Measurements from ENCODE around the gene PHF2. TPM values are rescaled to one million over a fixed set of nuclear protein-coding genes. Genes with fewer than 3 reads are reported as not detected.

PHF2 gene
- polyA plus RNA-seq, 1 experiment, result 8.8 TPM

DNA sequence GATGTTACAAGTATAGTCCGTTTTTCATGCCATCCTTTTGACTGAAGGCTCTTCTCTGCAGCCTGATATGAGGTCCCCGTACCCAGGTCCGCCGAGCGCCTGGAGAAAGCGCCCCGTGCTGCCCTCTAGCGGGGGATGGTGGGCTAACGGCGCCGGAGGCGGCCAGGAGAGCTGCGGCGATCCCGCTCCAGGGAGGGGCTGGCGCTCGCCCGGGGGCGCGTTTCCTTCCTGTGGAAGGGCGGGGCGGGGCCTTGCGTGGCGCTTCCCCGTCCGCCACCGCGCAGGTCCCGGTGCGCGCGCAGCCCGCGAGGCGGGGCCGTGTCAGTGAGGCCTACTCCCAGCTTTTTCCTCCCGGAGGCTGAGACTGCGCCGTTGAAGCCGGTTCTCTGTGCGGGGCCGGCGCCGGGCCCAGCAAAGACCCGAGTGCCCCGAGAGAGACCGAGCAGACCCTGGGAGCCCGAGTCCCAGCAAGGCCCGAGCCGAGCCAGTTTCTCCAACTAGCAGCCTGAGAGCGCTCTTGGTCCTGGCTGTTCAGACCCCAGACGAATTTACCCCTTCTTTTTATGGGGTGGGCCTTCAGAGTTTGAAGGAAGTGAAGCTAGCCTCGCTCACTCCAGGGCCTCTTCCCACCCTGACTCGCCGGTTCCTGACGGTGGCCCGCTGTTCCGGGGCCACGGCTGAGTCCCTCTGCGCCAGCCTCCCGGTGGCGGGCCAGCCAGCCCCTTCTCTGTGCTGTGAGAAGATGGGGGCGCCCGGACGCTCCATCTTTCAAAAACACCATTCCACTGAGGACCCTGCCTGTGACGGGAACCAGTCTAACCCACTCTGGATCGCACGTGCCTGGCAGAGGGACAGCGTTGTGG is 9.7 kb upstream of the PHF2 start:
- ChIA-PET CTCF (interaction anchor here (0.5 to 3.6 kb wide), 66 partner anchors 8 to 705 kb away, joined by 3 to 63 read pairs (median 6); partner anchors contain the start of gene FAM120AOS), POLR2A (interaction anchor here (0.5 to 1.9 kb wide), 8 partner anchors 9 to 453 kb away, joined by 3 to 13 read pairs (median 5); partner anchors contain the start of genes FAM120A and FAM120AOS)
- Histone ChIP-seq H3K4me3 (ENCODE audit: low read depth, low read length) (peak overlapping the region; percentile 74), H3K9me3 (ENCODE audit: control insufficient read depth, insufficient read depth, low read length) (peaks cover 3% of the 10 kb centered on the region; the same call in 1 of the 2 replicates), H3K27me3 (ENCODE audit: control insufficient read depth, insufficient read depth, low read length) (no peaks in the 10 kb centered on the region), H3K27ac (ENCODE audit: low read depth, low read length) (peak overlapping the region; percentile 91)
- TF ChIP-seq, protein P1, sequence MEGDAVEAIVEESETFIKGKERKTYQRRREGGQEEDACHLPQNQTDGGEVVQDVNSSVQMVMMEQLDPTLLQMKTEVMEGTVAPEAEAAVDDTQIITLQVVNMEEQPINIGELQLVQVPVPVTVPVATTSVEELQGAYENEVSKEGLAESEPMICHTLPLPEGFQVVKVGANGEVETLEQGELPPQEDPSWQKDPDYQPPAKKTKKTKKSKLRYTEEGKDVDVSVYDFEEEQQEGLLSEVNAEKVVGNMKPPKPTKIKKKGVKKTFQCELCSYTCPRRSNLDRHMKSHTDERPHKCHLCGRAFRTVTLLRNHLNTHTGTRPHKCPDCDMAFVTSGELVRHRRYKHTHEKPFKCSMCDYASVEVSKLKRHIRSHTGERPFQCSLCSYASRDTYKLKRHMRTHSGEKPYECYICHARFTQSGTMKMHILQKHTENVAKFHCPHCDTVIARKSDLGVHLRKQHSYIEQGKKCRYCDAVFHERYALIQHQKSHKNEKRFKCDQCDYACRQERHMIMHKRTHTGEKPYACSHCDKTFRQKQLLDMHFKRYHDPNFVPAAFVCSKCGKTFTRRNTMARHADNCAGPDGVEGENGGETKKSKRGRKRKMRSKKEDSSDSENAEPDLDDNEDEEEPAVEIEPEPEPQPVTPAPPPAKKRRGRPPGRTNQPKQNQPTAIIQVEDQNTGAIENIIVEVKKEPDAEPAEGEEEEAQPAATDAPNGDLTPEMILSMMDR (IDR thresholded peaks at IDR 0.05; ENCODE audit: low read depth, low read length), result peak; percentile 94
- DNase-seq (ENCODE audit: low read depth, low spot score), result peak; percentile 87

GRCh38 chr9:93567271-93567959 is 9.0 kb upstream of the PHF2 start:
- H3K27ac ChIP-seq (ENCODE audit: low read depth, low read length), result peak overlapping the region; percentile 91
- H3K4me3 ChIP-seq (ENCODE audit: low read depth, low read length), result peak overlapping the region; percentile 74
- TF ChIP-seq, protein P1 (IDR thresholded peaks at IDR 0.05; ENCODE audit: low read depth, low read length), result no peak
- H3K9me3 ChIP-seq (ENCODE audit: control insufficient read depth, insufficient read depth, low read length), result peaks cover 3% of the 10 kb centered on the region; the same call in 1 of the 2 replicates
- no peaks in the 10 kb centered on the region for H3K27me3 ChIP-seq (ENCODE audit: control insufficient read depth, insufficient read depth, low read length)
- ChIA-PET CTCF (interaction anchor here (0.9 to 3.1 kb wide), 18 partner anchors 8 to 448 kb away, joined by 3 to 63 read pairs (median 12); partner anchors contain the start of gene FAM120AOS), POLR2A (interaction anchor here (0.5 to 1.9 kb wide), 3 partner anchors 8 to 454 kb away, joined by 3 to 13 read pairs (median 7); partner anchors contain the start of gene FAM120A)
- no peak for DNase-seq (ENCODE audit: low read depth, low spot score)

GRCh38 chr9:93568169-93568568 is 8.2 kb upstream of the PHF2 start:
- Histone ChIP-seq H3K27me3 (ENCODE audit: control insufficient read depth, insufficient read depth, low read length) (no peaks in the 10 kb centered on the region), H3K27ac (ENCODE audit: low read depth, low read length) (no peak overlapping the region), H3K4me3 (ENCODE audit: low read depth, low read length) (no peak overlapping the region), H3K9me3 (ENCODE audit: control insufficient read depth, insufficient read depth, low read length) (peaks cover 3% of the 10 kb centered on the region; the same call in 1 of the 2 replicates)
- no peak for DNase-seq (ENCODE audit: low read depth, low spot score)
- ChIA-PET CTCF (no interaction called here), POLR2A (no interaction called here)
- TF ChIP-seq, protein P1 (IDR thresholded peaks at IDR 0.05; ENCODE audit: low read depth, low read length), result no peak

DNA sequence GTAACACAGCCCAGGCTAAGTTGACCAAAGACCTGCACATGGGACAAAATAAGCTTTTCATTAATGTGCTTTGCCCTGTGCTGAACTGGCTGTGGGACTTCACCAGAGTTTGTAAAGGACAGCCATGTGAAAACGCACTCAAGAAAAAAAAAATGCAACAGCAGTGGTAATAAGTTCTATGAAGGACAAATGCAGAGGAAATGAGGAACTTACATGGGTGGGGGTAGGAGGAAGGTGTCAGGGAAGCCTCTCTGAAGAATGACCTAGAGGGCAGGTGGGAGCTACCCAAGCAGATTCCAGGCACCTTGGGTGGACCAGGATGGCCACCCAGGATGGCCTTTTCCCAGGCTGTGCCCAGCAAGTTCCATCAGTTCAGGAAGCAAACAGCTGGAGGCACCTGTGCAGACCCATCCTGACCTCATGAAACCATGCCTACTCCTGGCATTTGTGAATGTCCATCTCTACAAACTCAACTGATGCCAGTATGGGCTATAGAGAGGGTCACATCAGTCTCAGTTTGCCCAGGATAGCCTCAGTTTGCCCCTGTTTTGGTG is 6.7 kb upstream of the PHF2 start:
- H3K27me3 ChIP-seq (ENCODE audit: control insufficient read depth, insufficient read depth, low read length), result no peaks in the 10 kb centered on the region
- POLR2A ChIA-PET, result no interaction called here
- peaks cover 3% of the 10 kb centered on the region; the same call in 1 of the 2 replicates for H3K9me3 ChIP-seq (ENCODE audit: control insufficient read depth, insufficient read depth, low read length)
- CTCF ChIA-PET, result no interaction called here
- TF ChIP-seq, protein P1 (IDR thresholded peaks at IDR 0.05; ENCODE audit: low read depth, low read length), result no peak
- no peak overlapping the region for H3K27ac ChIP-seq (ENCODE audit: low read depth, low read length)
- DNase-seq (ENCODE audit: low read depth, low spot score), result no peak
- H3K4me3 ChIP-seq (ENCODE audit: low read depth, low read length), result no peak overlapping the region

Measured in AG04450 (cell line).